Uterus (tissue), 4 donors: Measurements from ENCODE around the gene IRF2. TPM values are rescaled to one million over a fixed set of nuclear protein-coding genes. Genes with fewer than 3 reads are reported as not detected.
A peak's percentile ranks its signal among the peaks of the same experiment; 100 is the strongest.

Experiments
- DNase-seq, 2 donors: peaks; one replicate each; pipeline ENCODE4 v3.0.0-alpha.2; 2019 to 2020
- H3K27ac ChIP-seq, 2 donors: fragments of 200-600 bp; sonication (generic); 1 replicate in 1 of 2; 2 replicates in 1 of 2; pipeline ENCODE4 v1.5.1; 2016 to 2018
- H3K27me3 ChIP-seq, 2 donors: fragments of 200-600 bp; sonication (generic); one replicate each; pipeline ENCODE4 v1.5.1; 2018 to 2019; ENCODE audit warnings: control low read depth in 1 of 2
- H3K36me3 ChIP-seq, 2 donors: fragments of 200-600 bp; sonication (generic); one replicate each; pipeline ENCODE4 v1.5.1; 2019; ENCODE audit warnings: control low read depth in 1 of 2
- H3K4me1 ChIP-seq, 2 donors: fragments of 200-600 bp; sonication (generic); one replicate each; pipeline ENCODE4 v1.5.1; 2018 to 2019; ENCODE audit warnings: control low read depth in 1 of 2
- H3K4me3 ChIP-seq, 2 donors: fragments of 200-600 bp; sonication (generic); 1 replicate in 1 of 2; 2 replicates in 1 of 2; pipeline ENCODE4 v1.5.1; 2018 to 2019; ENCODE audit warnings: mild to moderate bottlenecking in 1 of 2
- H3K9me3 ChIP-seq, 2 donors: fragments of 200-600 bp; sonication (generic); one replicate each; pipeline ENCODE4 v1.5.1; 2019; ENCODE audit warnings: control low read depth in 1 of 2
- POLR2A ChIP-seq, 2 donors: fragments of 450-650 bp; IDR thresholded peaks; one replicate each; pipeline ENCODE4 v1.6.1; 2016; ENCODE audit warnings: antibody characterized with exemption in 2 of 2, mild to moderate bottlenecking in 1 of 2, moderate library complexity in 1 of 2
- intact Hi-C: fragments of 100-400 bp; cut with DNase I; formaldehyde crosslinking; loops from one replicate; pipeline ENCODE4 v1.15.1; 2023; ENCODE audit warnings: low total_unique reads
- total RNA-seq, 4 donors: library from RNA; depleted of rRNA in 3 of 4; stranded (reverse); fragments of >200 nt in 3 of 4; gene quantifications; one replicate each; pipeline versions ENCODE4 v1.1.0 to v1.2.4, GENCODE V29; 2014 to 2023
- TF ChIP-seq, protein P1 (sequence below), 4 experiments: fragments of 200-600 bp in 2 of 4; fragments of 450-650 bp in 2 of 4; sonication (generic) in 2 of 4; IDR thresholded peaks; one replicate each; pipeline ENCODE4 v1.5.1; 2016 to 2019; ENCODE audit warnings: antibody characterized with exemption in 4 of 4, mild to moderate bottlenecking in 2 of 4, moderate library complexity in 1 of 4
- donor health status: DM: yes; HTN: yes; CAD: no.

The IRF2 gene
- total RNA-seq, 4 donors from 2014 or later, result 7.9 to 45.7 (median 35.7) TPM

DNA sequence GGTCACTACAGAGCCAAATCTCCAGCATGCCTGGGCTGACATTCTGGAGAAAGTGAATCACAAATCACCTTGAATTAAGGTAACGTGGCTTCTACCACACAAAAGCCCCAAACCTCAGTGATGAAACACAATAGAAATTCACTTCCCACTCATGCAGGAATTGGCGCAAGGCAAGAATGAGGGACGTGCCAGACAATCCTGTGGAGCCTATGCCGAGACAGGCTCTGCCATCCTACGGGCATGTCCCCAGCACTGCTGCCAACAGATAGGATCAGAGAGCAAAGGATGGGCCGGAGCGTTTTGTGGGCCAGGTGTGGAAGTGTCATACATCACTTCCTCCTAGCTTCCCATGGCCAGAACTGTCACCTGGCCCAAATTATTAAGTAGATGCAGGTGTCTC lies 118.0 kb downstream of the IRF2 start:
- no peak overlapping the region for H3K27ac ChIP-seq
- DNase-seq, result no peak
- H3K36me3 ChIP-seq, result no peaks in the 10 kb centered on the region
- TF ChIP-seq POLR2A (IDR thresholded peaks at IDR 0.05), result no peak
- TF ChIP-seq, protein P1, sequence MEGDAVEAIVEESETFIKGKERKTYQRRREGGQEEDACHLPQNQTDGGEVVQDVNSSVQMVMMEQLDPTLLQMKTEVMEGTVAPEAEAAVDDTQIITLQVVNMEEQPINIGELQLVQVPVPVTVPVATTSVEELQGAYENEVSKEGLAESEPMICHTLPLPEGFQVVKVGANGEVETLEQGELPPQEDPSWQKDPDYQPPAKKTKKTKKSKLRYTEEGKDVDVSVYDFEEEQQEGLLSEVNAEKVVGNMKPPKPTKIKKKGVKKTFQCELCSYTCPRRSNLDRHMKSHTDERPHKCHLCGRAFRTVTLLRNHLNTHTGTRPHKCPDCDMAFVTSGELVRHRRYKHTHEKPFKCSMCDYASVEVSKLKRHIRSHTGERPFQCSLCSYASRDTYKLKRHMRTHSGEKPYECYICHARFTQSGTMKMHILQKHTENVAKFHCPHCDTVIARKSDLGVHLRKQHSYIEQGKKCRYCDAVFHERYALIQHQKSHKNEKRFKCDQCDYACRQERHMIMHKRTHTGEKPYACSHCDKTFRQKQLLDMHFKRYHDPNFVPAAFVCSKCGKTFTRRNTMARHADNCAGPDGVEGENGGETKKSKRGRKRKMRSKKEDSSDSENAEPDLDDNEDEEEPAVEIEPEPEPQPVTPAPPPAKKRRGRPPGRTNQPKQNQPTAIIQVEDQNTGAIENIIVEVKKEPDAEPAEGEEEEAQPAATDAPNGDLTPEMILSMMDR (IDR thresholded peaks at IDR 0.05), result no peak
- intact Hi-C loops, result no loop called here
- H3K4me3 ChIP-seq, result no peak overlapping the region
- H3K27me3 ChIP-seq, result no peaks in the 10 kb centered on the region
- no peaks in the 10 kb centered on the region for H3K9me3 ChIP-seq
- H3K4me1 ChIP-seq, result peaks cover 0 to 5% of the 10 kb centered on the region in 2 donors

DNA sequence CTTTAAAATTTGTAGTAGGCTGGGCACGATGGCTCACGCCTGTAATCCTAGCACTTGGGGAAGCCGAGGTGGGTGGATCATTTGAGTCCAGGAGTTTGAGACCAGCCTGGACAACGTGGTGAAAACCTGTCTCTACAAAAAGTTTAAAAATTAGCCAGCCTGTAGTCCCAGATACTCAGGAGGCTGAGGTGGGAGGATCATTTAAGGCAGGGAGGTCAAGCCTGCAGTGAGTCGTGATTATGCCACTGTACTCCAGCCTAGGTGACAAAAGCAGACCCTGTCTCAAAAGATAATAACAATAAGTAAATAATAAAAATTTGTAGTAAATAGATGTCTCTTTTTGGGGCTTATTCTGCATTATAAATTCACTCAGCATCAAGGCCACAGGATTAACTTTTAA lies 118.5 kb downstream of the IRF2 start:
- peaks cover 0 to 5% of the 10 kb centered on the region in 2 donors for H3K4me1 ChIP-seq
- no peak overlapping the region for H3K4me3 ChIP-seq
- DNase-seq, result no peak
- no peaks in the 10 kb centered on the region for H3K9me3 ChIP-seq
- TF ChIP-seq, protein P1 (IDR thresholded peaks at IDR 0.05), result no peak
- no peak for TF ChIP-seq POLR2A (IDR thresholded peaks at IDR 0.05)
- no peaks in the 10 kb centered on the region for H3K36me3 ChIP-seq
- no peaks in the 10 kb centered on the region for H3K27me3 ChIP-seq
- peak overlapping the region; percentile 49 to 72 for H3K27ac ChIP-seq
- intact Hi-C loops, result no loop called here

DNA sequence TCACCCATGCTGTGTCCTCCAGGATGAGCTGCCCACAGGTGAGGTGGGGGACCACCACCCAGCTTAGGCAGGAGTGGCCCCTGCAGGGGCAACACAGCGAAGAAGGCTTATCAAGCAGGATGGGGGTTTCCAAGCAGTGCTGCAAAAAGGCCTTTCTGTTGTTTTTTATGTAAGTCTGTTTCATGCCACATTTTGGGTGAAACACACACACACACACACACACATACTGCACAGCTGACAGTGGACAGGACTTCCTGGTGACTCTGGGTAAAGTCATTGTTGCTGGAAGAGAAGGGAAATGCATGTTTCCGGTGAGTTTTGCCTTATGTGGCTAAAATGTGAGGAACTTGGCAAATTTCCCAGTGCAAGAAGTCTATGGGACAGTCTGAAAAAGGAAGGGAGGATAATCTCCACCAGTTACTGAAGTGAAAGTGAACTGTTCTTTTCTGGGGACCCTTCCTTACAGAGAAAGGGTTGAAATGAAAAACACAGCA lies 119.2 kb downstream of the IRF2 start:
- peak in 1 of 2 donors; percentile 39 for DNase-seq
- Histone ChIP-seq H3K36me3 (no peaks in the 10 kb centered on the region), H3K4me1 (peaks cover 0 to 5% of the 10 kb centered on the region in 2 donors), H3K27ac (peak overlapping the region; percentile 49 to 72), H3K9me3 (no peaks in the 10 kb centered on the region), H3K27me3 (no peaks in the 10 kb centered on the region), H3K4me3 (no peak overlapping the region)
- TF ChIP-seq POLR2A (IDR thresholded peaks at IDR 0.05), result no peak
- TF ChIP-seq, protein P1 (IDR thresholded peaks at IDR 0.05), result no peak
- intact Hi-C loops, result no loop called here

DNA sequence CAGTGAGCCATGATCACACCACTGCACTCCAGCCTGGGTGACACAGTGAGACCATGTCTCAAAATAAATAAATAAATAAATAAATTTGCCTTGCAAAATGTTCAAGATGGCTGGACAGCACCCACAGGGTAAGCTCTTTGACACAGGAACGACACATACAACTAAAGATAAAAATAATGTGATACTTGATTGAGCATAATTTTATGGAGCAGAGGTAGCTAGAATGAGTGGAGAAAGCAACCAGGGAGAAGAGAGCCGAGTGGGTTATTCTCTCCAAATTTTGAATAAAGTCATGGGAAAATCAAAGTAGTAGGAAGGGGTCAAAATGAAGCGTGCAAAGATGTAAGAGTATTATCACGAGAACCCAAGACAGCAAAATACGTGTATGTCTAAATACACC lies 121.5 kb downstream of the IRF2 start:
- H3K36me3 ChIP-seq, result no peaks in the 10 kb centered on the region
- intact Hi-C loops, result no loop called here
- TF ChIP-seq, protein P1 (IDR thresholded peaks at IDR 0.05), result no peak
- TF ChIP-seq POLR2A (IDR thresholded peaks at IDR 0.05), result no peak
- no peak overlapping the region for H3K4me3 ChIP-seq
- H3K4me1 ChIP-seq, result peaks cover 0 to 5% of the 10 kb centered on the region in 2 donors
- DNase-seq, result no peak
- no peaks in the 10 kb centered on the region for H3K27me3 ChIP-seq
- no peaks in the 10 kb centered on the region for H3K9me3 ChIP-seq
- H3K27ac ChIP-seq, result no peak overlapping the region

DNA sequence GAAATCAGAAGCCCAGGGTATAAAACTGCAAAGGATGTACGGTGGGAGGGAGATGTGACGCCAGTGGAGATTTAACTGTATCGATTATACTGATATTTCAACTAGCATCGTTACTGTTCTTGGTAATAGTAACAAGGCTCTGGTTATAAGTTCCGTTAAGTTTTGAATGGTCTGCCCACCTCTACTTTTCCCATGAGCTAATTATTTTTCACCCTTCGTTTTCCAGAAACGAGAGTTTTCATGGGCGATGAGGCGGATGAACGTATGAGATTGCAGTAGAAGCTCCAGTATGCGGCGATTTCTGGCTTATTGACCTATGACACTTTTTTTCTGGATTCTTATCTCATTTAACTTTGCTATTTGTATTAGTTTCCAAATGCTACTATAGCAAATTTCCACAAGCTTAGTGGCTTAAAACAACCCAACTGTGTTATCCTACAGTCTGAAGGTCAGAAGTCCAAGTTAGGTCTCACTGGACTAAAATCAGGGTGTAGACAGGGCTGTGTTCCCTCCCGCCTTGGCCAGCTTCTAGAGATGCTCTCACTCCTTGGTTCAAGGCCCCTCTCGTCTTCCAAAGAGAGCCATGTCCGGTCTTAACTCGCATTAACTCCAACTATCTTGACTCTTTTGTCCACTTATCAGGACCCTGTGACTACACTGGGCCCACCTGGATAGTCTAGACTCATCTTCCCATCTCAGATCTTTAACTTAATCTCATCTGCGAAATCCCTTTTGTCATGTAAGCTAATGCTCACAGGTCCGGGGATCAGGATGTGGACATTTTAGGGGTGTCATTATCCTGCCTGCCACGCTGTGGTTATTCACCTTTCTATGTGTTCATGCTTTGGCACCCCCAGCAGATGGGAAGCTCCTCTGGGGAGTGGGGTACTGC lies 122.5 kb downstream of the IRF2 start:
- TF ChIP-seq, protein P1 (IDR thresholded peaks at IDR 0.05), result no peak
- no peak for TF ChIP-seq POLR2A (IDR thresholded peaks at IDR 0.05)
- H3K4me1 ChIP-seq, result peaks cover 0 to 5% of the 10 kb centered on the region in 2 donors
- no peaks in the 10 kb centered on the region for H3K27me3 ChIP-seq
- H3K36me3 ChIP-seq, result no peaks in the 10 kb centered on the region
- no peak overlapping the region for H3K27ac ChIP-seq
- no peak overlapping the region for H3K4me3 ChIP-seq
- no peak for DNase-seq
- H3K9me3 ChIP-seq, result no peaks in the 10 kb centered on the region
- intact Hi-C loops, result no loop called here
